ENCODE measurements around the gene WDR41.

The WDR41 gene

DNA sequence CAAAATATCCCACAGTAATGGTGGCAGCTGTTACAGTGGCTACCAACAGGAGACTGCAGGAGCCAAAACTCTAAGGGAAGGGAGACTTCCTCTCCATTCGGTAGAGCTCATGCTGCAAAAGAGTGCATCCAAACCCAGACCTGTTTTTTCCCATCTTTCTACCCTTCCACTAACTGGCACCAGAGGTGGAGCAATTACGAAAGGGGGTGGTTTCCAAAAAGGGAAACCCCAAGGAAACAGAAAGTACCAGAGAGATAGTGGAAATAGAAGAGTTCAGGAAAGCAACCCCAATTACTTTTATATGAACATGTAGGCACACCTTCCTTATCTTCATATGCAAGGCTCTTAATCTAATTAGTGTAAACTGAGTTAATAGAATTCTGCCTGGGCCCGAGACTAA is 7.3 kb upstream of the WDR41 start:
- Histone ChIP-seq H4K8ac (ENCODE audit: low read depth, low read length) (no peak overlapping the region), H3K14ac (ENCODE audit: low read length) (no peak overlapping the region)

GRCh38 chr5:77498952-77499351 is 6.8 kb upstream of the WDR41 start:
- WGBS, 2 donors (ENCODE audit: extremely low coverage in 2 of 2, insufficient read length in 2 of 2, insufficient replicate concordance in 1 of 2): no CpG with 5 or more reads among the region's 2 CpGs
- no peak overlapping the region for H3K23ac ChIP-seq (ENCODE audit: low read depth, low read length, poor library complexity)
- H2AK5ac ChIP-seq (ENCODE audit: low read depth, low read length): no peak overlapping the region
- H2BK12ac ChIP-seq (ENCODE audit: low read length): no peak overlapping the region
- no peak overlapping the region for H4K8ac ChIP-seq (ENCODE audit: low read depth, low read length)
- no peak overlapping the region for H2BK120ac ChIP-seq (ENCODE audit: low read depth, low read length)
- DNase-seq (ENCODE audit: low spot score): no peak
- no peak overlapping the region for H3K9ac ChIP-seq (ENCODE audit: low read depth, low read length, poor library complexity)
- H2BK15ac ChIP-seq (ENCODE audit: low read length): no peak overlapping the region
- no peak overlapping the region for H3K27ac ChIP-seq (replicated peaks; ENCODE audit: low read length)
- H3K4me3 ChIP-seq (ENCODE audit: low read length in 2 of 2): no peak overlapping the region
- H3K36me3 ChIP-seq (replicated peaks in 1 of 2; ENCODE audit: control insufficient read depth in 2 of 2, insufficient read depth in 2 of 2, low read length in 2 of 2): no peaks in the 10 kb centered on the region
- no peak overlapping the region for H3K4me2 ChIP-seq (ENCODE audit: insufficient read depth, low read length, poor library complexity, severe bottlenecking)
- H3K14ac ChIP-seq (ENCODE audit: low read length): no peak overlapping the region
- H3K4me1 ChIP-seq (ENCODE audit: control insufficient read depth in 2 of 2, insufficient read depth in 1 of 2, low read depth in 1 of 2, low read length in 2 of 2): no peaks in the 10 kb centered on the region
- H2BK5ac ChIP-seq (ENCODE audit: low read length): no peak overlapping the region
- no peaks in the 10 kb centered on the region for H3K79me1 ChIP-seq (ENCODE audit: low read depth, low read length)
- no peak overlapping the region for H3K18ac ChIP-seq (ENCODE audit: low read length)
- H3K27me3 ChIP-seq (ENCODE audit: control insufficient read depth in 3 of 3, insufficient read depth in 3 of 3, low read depth in 1 of 3, low read length in 3 of 3): peaks cover 0 to 15% (median 0%) of the 10 kb centered on the region in 3 experiments
- H4K91ac ChIP-seq (ENCODE audit: low read depth, low read length, poor library complexity): no peak overlapping the region
- no peak overlapping the region for H3K4ac ChIP-seq (ENCODE audit: low read length)
- H3K9me3 ChIP-seq (replicated peaks in 1 of 2; ENCODE audit: control insufficient read depth in 2 of 2, insufficient read depth in 1 of 2, low read depth in 1 of 2, low read length in 2 of 2): no peaks in the 10 kb centered on the region
- no peak overlapping the region for H2AFZ ChIP-seq (ENCODE audit: low read length)

More for the DNA sequence above, 7.3 kb upstream of the WDR41 start:
- Histone ChIP-seq H3K4ac (ENCODE audit: low read length) (no peak overlapping the region), H3K4me1 (ENCODE audit: control insufficient read depth in 2 of 2, insufficient read depth in 1 of 2, low read depth in 1 of 2, low read length in 2 of 2) (no peaks in the 10 kb centered on the region), H2BK120ac (ENCODE audit: low read depth, low read length) (no peak overlapping the region), H2BK5ac (ENCODE audit: low read length) (no peak overlapping the region), H2AK5ac (ENCODE audit: low read depth, low read length) (no peak overlapping the region), H3K27me3 (ENCODE audit: control insufficient read depth in 3 of 3, insufficient read depth in 3 of 3, low read depth in 1 of 3, low read length in 3 of 3) (peaks cover 0 to 10% (median 0%) of the 10 kb centered on the region in 3 experiments), H3K9me3 (replicated peaks in 1 of 2; ENCODE audit: control insufficient read depth in 2 of 2, insufficient read depth in 1 of 2, low read depth in 1 of 2, low read length in 2 of 2) (no peaks in the 10 kb centered on the region), H3K27ac (replicated peaks; ENCODE audit: low read length) (no peak overlapping the region), H3K9ac (ENCODE audit: low read depth, low read length, poor library complexity) (no peak overlapping the region), H3K18ac (ENCODE audit: low read length) (no peak overlapping the region), H2BK15ac (ENCODE audit: low read length) (no peak overlapping the region), H3K79me1 (ENCODE audit: low read depth, low read length) (no peaks in the 10 kb centered on the region), H2AFZ (ENCODE audit: low read length) (no peak overlapping the region), H3K23ac (ENCODE audit: low read depth, low read length, poor library complexity) (no peak overlapping the region), H2BK12ac (ENCODE audit: low read length) (no peak overlapping the region), H3K4me3 (ENCODE audit: low read length in 2 of 2) (no peak overlapping the region), H3K4me2 (ENCODE audit: insufficient read depth, low read length, poor library complexity, severe bottlenecking) (no peak overlapping the region), H3K36me3 (replicated peaks in 1 of 2; ENCODE audit: control insufficient read depth in 2 of 2, insufficient read depth in 2 of 2, low read length in 2 of 2) (no peaks in the 10 kb centered on the region), H4K91ac (ENCODE audit: low read depth, low read length, poor library complexity) (no peak overlapping the region)
- WGBS, 2 donors (ENCODE audit: extremely low coverage in 2 of 2, insufficient read length in 2 of 2, insufficient replicate concordance in 1 of 2): no CpG with 5 or more reads among the region's 3 CpGs
- no peak for DNase-seq (ENCODE audit: low spot score)

GRCh38 chr5:77494935-77495334 is 2.8 kb upstream of the WDR41 start:
- Histone ChIP-seq H3K79me1 (ENCODE audit: low read depth, low read length) (no peaks in the 10 kb centered on the region), H3K18ac (ENCODE audit: low read length) (no peak overlapping the region), H3K4ac (ENCODE audit: low read length) (no peak overlapping the region), H2BK15ac (ENCODE audit: low read length) (no peak overlapping the region), H3K36me3 (replicated peaks in 1 of 2; ENCODE audit: control insufficient read depth in 2 of 2, insufficient read depth in 2 of 2, low read length in 2 of 2) (no peaks in the 10 kb centered on the region), H3K4me1 (ENCODE audit: control insufficient read depth in 2 of 2, insufficient read depth in 1 of 2, low read depth in 1 of 2, low read length in 2 of 2) (peaks cover 0 to 1% of the 10 kb centered on the region in 2 donors), H3K27ac (replicated peaks; ENCODE audit: low read length) (no peak overlapping the region), H2AFZ (ENCODE audit: low read length) (no peak overlapping the region), H3K9me3 (replicated peaks in 1 of 2; ENCODE audit: control insufficient read depth in 2 of 2, insufficient read depth in 1 of 2, low read depth in 1 of 2, low read length in 2 of 2) (no peaks in the 10 kb centered on the region), H2AK5ac (ENCODE audit: low read depth, low read length) (no peak overlapping the region), H3K4me2 (ENCODE audit: insufficient read depth, low read length, poor library complexity, severe bottlenecking) (no peak overlapping the region), H2BK5ac (ENCODE audit: low read length) (no peak overlapping the region), H2BK120ac (ENCODE audit: low read depth, low read length) (no peak overlapping the region), H4K91ac (ENCODE audit: low read depth, low read length, poor library complexity) (no peak overlapping the region), H3K14ac (ENCODE audit: low read length) (no peak overlapping the region), H4K8ac (ENCODE audit: low read depth, low read length) (no peak overlapping the region), H3K4me3 (ENCODE audit: low read length in 2 of 2) (no peak overlapping the region), H3K23ac (ENCODE audit: low read depth, low read length, poor library complexity) (no peak overlapping the region), H2BK12ac (ENCODE audit: low read length) (no peak overlapping the region), H3K27me3 (ENCODE audit: control insufficient read depth in 3 of 3, insufficient read depth in 3 of 3, low read depth in 1 of 3, low read length in 3 of 3) (peaks cover 0 to 22% (median 0%) of the 10 kb centered on the region in 3 experiments), H3K9ac (ENCODE audit: low read depth, low read length, poor library complexity) (no peak overlapping the region)
- no peak for DNase-seq (ENCODE audit: low spot score)
- no CpG with 5 or more reads among the region's 3 CpGs for WGBS, 2 donors (ENCODE audit: extremely low coverage in 2 of 2, insufficient read length in 2 of 2, insufficient replicate concordance in 1 of 2)

GRCh38 chr5:77492653-77493000 is 511 bp upstream of the WDR41 start:
- H2AFZ ChIP-seq (ENCODE audit: low read length): peak overlapping the region; percentile 100
- no CpG with 5 or more reads among the region's 4 CpGs for WGBS, 2 donors (ENCODE audit: extremely low coverage in 2 of 2, insufficient read length in 2 of 2, insufficient replicate concordance in 1 of 2)
- no peak overlapping the region for H3K4ac ChIP-seq (ENCODE audit: low read length)
- no peak overlapping the region for H2BK15ac ChIP-seq (ENCODE audit: low read length)
- no peak overlapping the region for H3K4me2 ChIP-seq (ENCODE audit: insufficient read depth, low read length, poor library complexity, severe bottlenecking)
- no peaks in the 10 kb centered on the region for H3K9me3 ChIP-seq (replicated peaks in 1 of 2; ENCODE audit: control insufficient read depth in 2 of 2, insufficient read depth in 1 of 2, low read depth in 1 of 2, low read length in 2 of 2)
- no peak overlapping the region for H3K27ac ChIP-seq (replicated peaks; ENCODE audit: low read length)
- peaks cover 0 to 19% (median 0%) of the 10 kb centered on the region in 3 experiments for H3K27me3 ChIP-seq (ENCODE audit: control insufficient read depth in 3 of 3, insufficient read depth in 3 of 3, low read depth in 1 of 3, low read length in 3 of 3)
- H2BK12ac ChIP-seq (ENCODE audit: low read length): no peak overlapping the region
- H3K23ac ChIP-seq (ENCODE audit: low read depth, low read length, poor library complexity): no peak overlapping the region
- H3K14ac ChIP-seq (ENCODE audit: low read length): no peak overlapping the region
- H3K4me3 ChIP-seq (ENCODE audit: low read length in 2 of 2): peak overlapping the region; percentile 7 to 67
- H4K8ac ChIP-seq (ENCODE audit: low read depth, low read length): no peak overlapping the region
- no peak overlapping the region for H2AK5ac ChIP-seq (ENCODE audit: low read depth, low read length)
- no peak overlapping the region for H2BK120ac ChIP-seq (ENCODE audit: low read depth, low read length)
- peaks cover 2 to 9% of the 10 kb centered on the region in 2 donors for H3K36me3 ChIP-seq (replicated peaks in 1 of 2; ENCODE audit: control insufficient read depth in 2 of 2, insufficient read depth in 2 of 2, low read length in 2 of 2)
- H3K18ac ChIP-seq (ENCODE audit: low read length): no peak overlapping the region
- no peak overlapping the region for H2BK5ac ChIP-seq (ENCODE audit: low read length)
- H3K9ac ChIP-seq (ENCODE audit: low read depth, low read length, poor library complexity): no peak overlapping the region
- DNase-seq (ENCODE audit: low spot score): no peak
- no peak overlapping the region for H4K91ac ChIP-seq (ENCODE audit: low read depth, low read length, poor library complexity)
- peaks cover 0 to 1% of the 10 kb centered on the region in 2 donors for H3K4me1 ChIP-seq (ENCODE audit: control insufficient read depth in 2 of 2, insufficient read depth in 1 of 2, low read depth in 1 of 2, low read length in 2 of 2)
- peaks cover 2% of the 10 kb centered on the region for H3K79me1 ChIP-seq (ENCODE audit: low read depth, low read length)
